HFFc6 (cell line): Measurements from ENCODE around the gene P3H4. TPM values are rescaled to one million over a fixed set of nuclear protein-coding genes. Genes with fewer than 3 reads are reported as not detected.
A peak's percentile ranks its signal among the peaks of the same experiment; 100 is the strongest.

Experiments
- DNase-seq: peaks from one replicate; pipeline ENCODE4 v3.0.0-alpha.2; 2018
- H3K27ac Mint-ChIP-seq: 2 replicates; pipeline ENCODE4 v1.8.0; 2020; ENCODE audit warnings: mild to moderate bottlenecking, mixed read lengths
- H3K27me3 Mint-ChIP-seq: 2 replicates; pipeline ENCODE4 v1.8.0; 2021; ENCODE audit warnings: mild to moderate bottlenecking, moderate library complexity, mixed read lengths; ENCODE audit not compliant: insufficient read depth
- H3K36me3 Mint-ChIP-seq: 2 replicates; pipeline ENCODE4 v1.8.0; 2021; ENCODE audit warnings: low read depth, mixed read lengths
- H3K4me1 Mint-ChIP-seq: 2 replicates; pipeline ENCODE4 v1.8.0; 2020; ENCODE audit warnings: low read depth, mixed read lengths
- H3K4me3 Mint-ChIP-seq: 2 replicates; pipeline ENCODE4 v1.8.0; 2020; ENCODE audit warnings: mild to moderate bottlenecking, moderate library complexity, mixed read lengths
- H3K9me3 Mint-ChIP-seq: 2 replicates; pipeline ENCODE4 v1.8.0; 2020; ENCODE audit warnings: mild to moderate bottlenecking, mixed read lengths
- CTCF ChIP-seq: fragments of 200-600 bp; sonication (generic); IDR thresholded peaks from 2 replicates; pipeline ENCODE4 v1.5.0; 2021; ENCODE audit warnings: antibody characterized with exemption, mild to moderate bottlenecking
- total RNA-seq, 6 experiments: library from RNA; stranded (reverse); fragmentation: NEBNext Ultra II Directional; extraction: Animal tissue kit (Norgen Biotek cat#: 25700); gene quantifications; 2 replicates in 1 of 6; 3 replicates in 5 of 6; pipeline ENCODE4 v1.2.3, GENCODE V29; 2021

The P3H4 gene
- total RNA-seq, 6 experiments from 2014 or later = 48.8 to 75.5 (median 50.3) TPM

DNA sequence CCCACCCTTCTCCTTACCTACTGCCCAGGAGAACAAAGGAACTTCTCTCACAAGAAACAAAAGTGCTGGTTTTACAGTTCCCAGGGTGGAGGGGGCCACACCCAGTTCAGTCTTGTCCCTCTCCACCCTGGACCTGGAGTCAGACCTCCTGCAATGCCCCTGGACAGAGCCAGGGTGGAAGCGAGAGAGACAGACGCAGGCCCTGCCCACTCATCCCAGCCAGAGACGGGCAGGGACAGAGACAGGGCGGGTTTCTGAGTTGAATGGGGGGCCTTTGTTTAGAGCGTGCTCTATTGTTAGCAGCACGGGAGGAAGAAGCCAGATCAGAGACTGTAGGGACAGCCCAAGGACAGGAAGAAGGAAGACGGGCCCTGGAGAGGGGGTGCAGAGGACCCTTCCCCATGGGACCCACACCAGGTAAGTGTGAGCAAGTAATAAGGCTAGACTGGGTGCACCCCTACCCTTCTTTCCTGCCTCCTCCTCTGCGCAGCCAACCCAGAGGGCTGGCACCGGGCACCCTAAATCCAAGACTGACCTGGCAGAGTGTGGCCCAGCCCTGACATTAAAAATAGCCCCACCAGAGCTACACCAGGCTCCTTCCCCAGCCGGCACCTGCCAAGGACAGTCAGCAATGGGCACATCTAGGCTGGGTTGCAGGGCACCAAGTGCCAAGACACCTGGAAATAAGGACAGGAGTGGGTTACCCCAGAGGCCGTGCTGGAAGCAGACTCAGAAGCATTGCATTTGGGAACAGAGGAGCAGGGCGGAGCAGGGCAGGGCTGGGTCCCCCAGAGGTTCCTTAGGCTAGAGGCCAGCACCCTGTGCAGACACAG, 36.1 kb downstream of the P3H4 start:
- no peaks in the 10 kb centered on the region for H3K36me3 Mint-ChIP-seq
- TF ChIP-seq CTCF = no peak
- no peaks in the 10 kb centered on the region for H3K9me3 Mint-ChIP-seq
- peaks cover 2% of the 10 kb centered on the region; the same call in 1 of the 2 replicates for H3K27me3 Mint-ChIP-seq
- no peak overlapping the region for H3K27ac Mint-ChIP-seq
- peaks cover 34% of the 10 kb centered on the region for H3K4me1 Mint-ChIP-seq
- no peak overlapping the region for H3K4me3 Mint-ChIP-seq
- DNase-seq = no peak

DNA sequence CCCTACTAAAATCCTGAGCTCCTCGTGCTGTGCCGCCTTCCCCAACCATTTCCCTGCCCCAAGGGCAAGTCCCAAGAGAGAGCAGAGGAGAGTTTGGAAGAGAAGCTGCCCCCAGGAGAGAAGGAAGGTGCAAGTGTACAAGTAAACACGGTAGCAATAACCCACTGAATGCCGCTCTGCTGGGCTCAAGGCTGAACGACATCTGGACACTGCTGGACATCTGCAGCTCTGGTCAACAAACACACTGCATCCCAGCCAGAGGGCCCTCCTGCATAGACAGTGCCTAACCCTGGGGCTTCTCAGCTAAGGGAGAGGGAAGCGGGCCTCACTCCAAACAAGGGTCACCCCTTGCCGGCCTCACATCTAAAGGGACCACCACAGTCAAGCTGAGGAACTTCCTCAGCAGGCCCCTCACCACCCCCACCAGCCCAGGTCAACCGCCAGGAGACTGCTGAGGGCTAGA, 38.0 kb downstream of the P3H4 start:
- no peak overlapping the region for H3K4me3 Mint-ChIP-seq
- H3K27ac Mint-ChIP-seq = no peak overlapping the region
- no peaks in the 10 kb centered on the region for H3K9me3 Mint-ChIP-seq
- DNase-seq = no peak
- H3K27me3 Mint-ChIP-seq = peaks cover 2% of the 10 kb centered on the region; the same call in 1 of the 2 replicates
- TF ChIP-seq CTCF = no peak
- no peaks in the 10 kb centered on the region for H3K36me3 Mint-ChIP-seq
- H3K4me1 Mint-ChIP-seq = peaks cover 34% of the 10 kb centered on the region

DNA sequence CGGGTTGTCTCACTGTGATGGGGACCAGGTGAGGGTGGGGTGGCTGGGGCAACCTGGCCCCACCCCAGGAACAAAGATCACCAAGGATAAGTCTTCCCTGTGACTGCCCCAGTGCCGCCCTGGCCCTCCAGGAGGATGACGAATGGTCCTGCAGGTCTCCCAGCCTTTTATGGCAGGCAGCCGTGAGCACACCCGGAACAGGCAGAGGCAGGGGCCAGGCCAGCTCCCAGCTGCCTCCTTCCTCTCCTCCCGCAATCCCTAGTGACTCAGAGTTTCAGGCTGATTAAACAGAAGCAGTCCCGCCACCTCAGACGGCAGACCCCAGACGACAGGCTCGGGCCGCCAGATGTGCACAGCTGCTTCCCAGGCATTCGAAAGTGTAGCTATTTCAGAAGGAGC, 38.6 kb downstream of the P3H4 start:
- peak; percentile 81 for DNase-seq
- H3K9me3 Mint-ChIP-seq = no peaks in the 10 kb centered on the region
- no peaks in the 10 kb centered on the region for H3K36me3 Mint-ChIP-seq
- H3K27me3 Mint-ChIP-seq = peaks cover 2% of the 10 kb centered on the region; the same call in 1 of the 2 replicates
- no peak overlapping the region; the same call in 1 of the 2 replicates for H3K4me3 Mint-ChIP-seq
- TF ChIP-seq CTCF = no peak
- no peak overlapping the region for H3K27ac Mint-ChIP-seq
- peaks cover 33% of the 10 kb centered on the region for H3K4me1 Mint-ChIP-seq

DNA sequence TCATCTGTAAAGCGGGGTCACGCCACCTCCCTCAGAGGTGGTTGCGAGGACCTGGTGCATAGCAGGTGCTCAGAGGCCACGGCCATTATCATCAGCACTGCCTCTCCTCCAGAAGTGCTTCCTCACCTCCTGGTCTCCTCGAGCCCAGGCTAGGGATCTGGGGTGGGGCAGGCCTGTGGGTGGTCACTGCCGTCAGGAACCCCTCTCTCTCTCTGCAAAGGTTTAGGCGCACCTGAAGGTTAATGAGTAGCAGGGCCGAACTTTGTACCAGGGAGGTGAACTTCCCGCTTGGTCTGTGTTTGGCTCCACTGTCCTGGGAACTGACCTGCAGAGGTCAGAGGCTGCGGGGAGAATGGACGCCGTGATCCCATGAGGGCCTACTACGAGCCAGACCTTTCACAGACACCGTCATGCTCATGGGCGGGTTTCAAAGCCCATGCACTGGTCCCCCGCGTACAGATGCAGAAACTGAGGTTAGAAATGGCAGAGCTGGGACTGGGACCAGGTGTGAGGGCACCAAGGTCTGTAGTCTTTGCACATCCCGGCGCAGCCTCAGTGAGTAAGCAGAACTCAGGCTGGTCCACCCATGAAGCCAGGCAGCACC, 39.1 kb downstream of the P3H4 start:
- Mint-ChIP-seq H3K27ac (no peak overlapping the region), H3K36me3 (no peaks in the 10 kb centered on the region), H3K9me3 (no peaks in the 10 kb centered on the region), H3K4me3 (no peak overlapping the region), H3K4me1 (peaks cover 28% of the 10 kb centered on the region), H3K27me3 (peaks cover 2% of the 10 kb centered on the region; the same call in 1 of the 2 replicates)
- TF ChIP-seq CTCF = no peak
- DNase-seq = no peak

DNA sequence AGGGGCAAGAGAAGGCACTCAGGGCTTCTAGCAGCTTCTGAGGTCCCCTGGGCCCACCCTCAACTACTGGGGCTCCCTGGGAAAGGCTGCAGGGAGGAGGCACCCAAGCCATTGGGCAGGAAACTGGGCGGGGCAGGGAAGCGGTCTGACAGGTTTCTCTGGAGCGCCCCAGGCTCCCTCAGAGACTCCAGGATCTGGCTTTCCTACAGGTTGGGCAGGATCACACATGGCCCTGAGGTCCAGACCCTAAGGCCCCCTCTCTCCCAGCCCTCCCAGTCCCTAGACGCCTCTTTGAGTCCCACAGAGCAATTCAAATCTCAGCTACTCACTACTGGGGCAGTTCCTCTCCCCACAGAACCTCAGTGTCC, 39.5 kb downstream of the P3H4 start:
- TF ChIP-seq CTCF = no peak
- H3K4me1 Mint-ChIP-seq = peaks cover 24% of the 10 kb centered on the region
- no peaks in the 10 kb centered on the region for H3K9me3 Mint-ChIP-seq
- H3K36me3 Mint-ChIP-seq = no peaks in the 10 kb centered on the region
- no peak overlapping the region for H3K4me3 Mint-ChIP-seq
- peaks cover 2% of the 10 kb centered on the region; the same call in 1 of the 2 replicates for H3K27me3 Mint-ChIP-seq
- no peak overlapping the region for H3K27ac Mint-ChIP-seq
- no peak for DNase-seq
